MG63 (cell line): ENCODE results near the gene KISS1R. TPM values are rescaled to one million over a fixed set of nuclear protein-coding genes. Genes with fewer than 3 reads are reported as not detected.

Experiments used
- DNase-seq: peaks from one replicate; pipeline ENCODE4 v3.0.0-alpha.2; 2020
- H3K27me3 ChIP-seq: fragments of 250-450 bp; sonication (Bioruptor Pico); 2 replicates; pipeline ENCODE4 v1.5.1; 2020; ENCODE audit warnings: mild to moderate bottlenecking, moderate library complexity
- H3K36me3 ChIP-seq: fragments of 250-450 bp; sonication (Bioruptor Pico); 2 replicates; pipeline ENCODE4 v1.5.1; 2020; ENCODE audit warnings: mild to moderate bottlenecking, moderate library complexity
- H3K4me3 ChIP-seq: fragments of 250-450 bp; sonication (Bioruptor Pico); 2 replicates; pipeline ENCODE4 v1.5.1; 2020; ENCODE audit warnings: mild to moderate bottlenecking, moderate library complexity
- H3K9me3 ChIP-seq: fragments of 250-450 bp; sonication (Bioruptor Pico); 2 replicates; pipeline ENCODE4 v1.5.1; 2020; ENCODE audit warnings: mild to moderate bottlenecking, moderate library complexity
- total RNA-seq: library from RNA; depleted of rRNA; stranded (reverse); fragments of >200 nt; shearing (Covaris generic); gene quantifications from 2 replicates; pipeline ENCODE4 v1.2.3, GENCODE V29; 2014; ENCODE audit warnings: low replicate concordance

The KISS1R gene
- total RNA-seq, 1 experiment from 2014 or later, result not detected

GRCh38 chr19:904545-904944, 12.6 kb upstream of the KISS1R start:
- no peaks in the 10 kb centered on the region for H3K9me3 ChIP-seq
- H3K27me3 ChIP-seq, result no peaks in the 10 kb centered on the region
- no peak for DNase-seq
- H3K36me3 ChIP-seq, result no peaks in the 10 kb centered on the region
- no peak overlapping the region for H3K4me3 ChIP-seq

GRCh38 chr19:906480-906879, 10.7 kb upstream of the KISS1R start:
- Histone ChIP-seq H3K27me3 (no peaks in the 10 kb centered on the region), H3K4me3 (no peak overlapping the region), H3K9me3 (no peaks in the 10 kb centered on the region), H3K36me3 (0 out of 2 replicates have a peak, but pooled peaks cover 2% of the 10 kb centered on the region)
- no peak for DNase-seq

DNA sequence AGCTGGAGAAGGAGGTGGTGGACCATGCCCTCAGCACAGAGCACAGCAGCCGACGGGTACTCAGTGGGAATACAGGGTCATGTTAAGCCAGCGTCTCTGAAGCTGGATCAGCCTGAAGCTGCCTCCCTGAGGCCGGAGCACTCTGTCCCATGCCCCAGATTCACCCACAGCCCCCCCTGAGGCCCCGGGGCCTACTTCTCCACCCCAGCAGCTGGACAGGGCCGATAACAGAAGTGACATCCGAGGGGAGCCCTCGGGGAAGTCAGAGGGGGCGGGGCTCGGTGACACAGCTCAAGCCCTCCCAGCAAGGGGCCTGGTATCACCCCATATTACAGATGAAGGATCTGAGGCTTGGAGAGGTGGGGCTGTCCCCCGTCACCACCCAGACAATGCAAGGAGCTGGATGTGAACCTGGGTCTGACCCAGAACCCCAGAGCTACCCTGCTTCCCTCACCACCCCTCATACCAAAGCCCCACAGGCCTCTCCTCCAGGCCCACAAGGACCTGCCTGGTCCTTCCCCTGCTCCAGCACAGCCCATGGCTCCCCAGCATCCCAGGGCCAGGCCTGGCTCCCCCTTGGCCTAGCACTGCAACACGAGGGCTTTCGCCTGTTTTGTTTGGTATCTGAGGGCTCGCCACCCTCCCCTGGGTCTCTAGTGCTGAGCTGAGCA, 9.8 kb upstream of the KISS1R start:
- DNase-seq, result no peak
- Histone ChIP-seq H3K9me3 (no peaks in the 10 kb centered on the region), H3K27me3 (no peaks in the 10 kb centered on the region), H3K36me3 (0 out of 2 replicates have a peak, but pooled peaks cover 2% of the 10 kb centered on the region), H3K4me3 (no peak overlapping the region)

- Histone ChIP-seq H3K27me3 (no peaks in the 10 kb centered on the region), H3K4me3 (no peak overlapping the region), H3K9me3 (no peaks in the 10 kb centered on the region), H3K36me3 (0 out of 2 replicates have a peak, but pooled peaks cover 2% of the 10 kb centered on the region)
- no peak for DNase-seq
Measured at GRCh38 chr19:911197-912033, 5.7 kb upstream of the KISS1R start.

DNA sequence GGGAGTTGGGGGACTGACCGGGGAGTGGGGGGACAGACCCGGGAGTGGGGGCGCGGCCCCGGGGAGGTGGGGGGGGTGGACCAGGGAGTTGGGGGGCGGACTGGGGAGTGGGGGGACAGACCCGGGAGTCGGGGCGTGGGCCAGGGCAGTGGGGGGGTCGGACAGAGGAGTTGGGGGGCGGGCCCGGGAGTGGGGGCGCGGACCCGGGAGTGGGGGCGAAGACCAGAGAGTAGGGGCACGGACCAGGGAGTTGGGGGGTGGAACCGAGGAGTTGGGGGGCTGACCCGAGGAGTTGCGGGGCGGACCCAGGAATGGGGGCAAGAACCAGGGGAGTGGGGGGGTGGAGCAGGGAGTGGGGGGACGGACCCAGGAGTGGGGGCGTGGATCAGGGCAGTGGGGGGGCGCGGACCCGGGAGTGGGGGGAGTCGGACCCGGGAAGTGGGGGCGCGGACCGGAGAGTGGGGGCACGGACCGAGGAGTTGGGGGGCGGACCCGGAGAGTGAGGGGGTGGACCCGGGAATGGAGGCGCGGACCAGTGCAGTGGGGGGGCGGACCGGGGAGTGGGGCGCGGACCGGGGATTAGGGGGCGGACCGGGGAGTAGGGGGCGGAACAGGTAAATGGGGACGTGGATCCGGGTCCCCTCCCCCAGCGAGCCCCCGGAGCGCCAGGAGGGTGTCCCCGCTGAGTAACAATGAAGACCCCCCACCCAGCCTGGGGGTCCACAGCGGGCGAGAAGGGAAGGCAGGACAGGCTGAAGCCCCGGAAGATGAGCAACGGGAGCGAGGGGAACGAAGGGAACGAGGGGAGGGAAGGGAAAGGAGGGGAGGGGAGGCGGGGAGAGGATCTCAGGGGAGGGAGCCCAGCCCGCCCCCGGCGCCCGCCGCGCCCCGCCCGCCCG, 4.7 kb upstream of the KISS1R start:
- DNase-seq, result no peak
- no peaks in the 10 kb centered on the region for H3K9me3 ChIP-seq

DNA sequence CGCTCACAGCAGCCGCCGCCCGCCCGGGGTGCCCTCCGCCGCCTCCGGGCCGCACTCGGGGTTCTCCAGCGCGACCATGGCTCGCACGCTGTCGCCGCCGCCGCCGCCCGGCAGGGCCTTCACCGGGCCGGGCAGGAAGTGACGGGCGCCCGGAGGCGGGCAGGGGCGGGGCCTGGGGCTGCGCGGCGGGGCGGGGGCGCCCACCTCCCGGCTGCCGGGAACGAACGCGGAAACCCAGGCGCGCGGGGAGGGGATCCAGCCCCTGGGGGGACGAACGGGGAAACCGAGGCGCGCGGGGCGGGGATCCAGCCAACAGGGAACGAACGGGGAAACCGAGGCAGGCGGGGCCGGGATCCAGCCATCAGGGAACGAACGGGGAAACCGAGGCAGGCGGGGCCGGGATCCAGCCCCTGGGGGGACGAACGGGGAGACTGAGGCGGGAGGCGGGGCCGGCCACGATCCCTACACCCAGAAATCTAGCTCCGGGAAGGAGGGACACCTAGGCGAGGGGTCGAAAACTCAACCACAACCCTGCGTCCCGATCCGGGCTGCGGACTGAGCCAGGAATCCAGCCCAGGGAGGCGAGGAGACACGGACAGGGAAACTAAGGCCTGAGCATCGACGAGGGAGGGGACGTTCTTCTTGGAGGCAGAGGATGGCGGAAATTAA, 3.9 kb upstream of the KISS1R start, which contains the start of gene R3HDM4:
Gene R3HDM4 (minus strand): TSS at position 140 of the 669 bp plus-strand sequence. CDS start 62 bp downstream, at position 78.
- H3K4me3 ChIP-seq, result peak within 1 kb of the TSS; percentile 61
- H3K27me3 ChIP-seq, result no peaks in the 10 kb centered on the region
- DNase-seq, result peak; percentile 69
- 0 out of 2 replicates have a peak, but pooled peaks cover 2% of the 10 kb centered on the region for H3K36me3 ChIP-seq
- H3K9me3 ChIP-seq, result no peaks in the 10 kb centered on the region

More for the DNA sequence above, 4.7 kb upstream of the KISS1R start:
- Histone ChIP-seq H3K36me3 (0 out of 2 replicates have a peak, but pooled peaks cover 2% of the 10 kb centered on the region), H3K4me3 (peak overlapping the region; percentile 61), H3K27me3 (no peaks in the 10 kb centered on the region)

DNA sequence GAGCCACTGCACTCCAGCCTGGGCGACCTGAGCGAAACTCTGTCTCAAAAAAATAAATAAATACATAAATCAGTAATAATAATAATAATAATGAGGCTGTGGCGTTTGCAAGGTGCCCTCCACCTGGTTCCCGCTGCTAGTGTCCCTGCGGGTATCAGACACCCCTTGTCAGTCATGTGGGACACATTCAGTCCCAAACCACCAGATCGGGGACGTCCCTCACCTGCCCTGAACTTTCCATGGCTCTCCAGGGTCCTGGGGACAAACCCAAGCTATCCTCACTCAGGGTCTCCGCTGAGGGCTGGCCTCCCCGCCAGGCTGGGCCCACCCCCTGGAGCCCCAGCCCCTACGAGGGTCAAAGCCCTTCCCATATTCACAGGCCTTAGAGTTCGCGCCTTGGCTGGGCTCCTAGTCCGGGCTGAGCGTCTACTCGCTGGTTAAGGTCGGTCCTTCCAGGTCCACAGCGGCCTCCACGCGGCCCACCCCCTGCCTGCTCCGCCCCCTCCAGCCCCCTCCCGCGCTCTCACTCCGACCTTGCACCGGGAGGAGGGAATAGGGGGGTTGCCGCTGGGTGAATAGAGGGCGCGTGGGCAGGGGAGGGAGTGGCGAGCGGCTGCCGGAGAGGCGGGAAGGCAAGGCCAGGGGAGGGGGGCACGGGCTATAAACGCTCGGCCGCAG, 349 bp upstream of the KISS1R start:
- H3K9me3 ChIP-seq, result no peaks in the 10 kb centered on the region
- peaks cover 3% of the 10 kb centered on the region; the same call in 1 of the 2 replicates for H3K27me3 ChIP-seq
- DNase-seq, result no peak
- H3K36me3 ChIP-seq, result no peaks in the 10 kb centered on the region
- no peak overlapping the region for H3K4me3 ChIP-seq

DNA sequence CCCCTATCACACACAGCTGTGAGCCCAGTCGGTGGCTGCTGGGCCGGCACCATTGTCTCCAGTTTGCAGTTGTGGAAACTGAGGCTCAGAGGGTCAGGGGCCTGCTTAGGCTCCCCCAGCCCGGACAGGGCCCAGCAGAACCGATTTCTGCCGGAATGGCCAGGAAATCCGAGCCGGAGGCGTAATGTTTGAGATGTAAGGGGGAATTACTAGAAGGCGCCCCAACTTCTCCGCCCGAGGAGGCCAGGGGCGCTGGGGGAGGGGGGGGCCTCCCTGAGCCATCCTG, 962 bp downstream of the KISS1R start:
- no peak for DNase-seq
- Histone ChIP-seq H3K9me3 (no peaks in the 10 kb centered on the region), H3K36me3 (no peaks in the 10 kb centered on the region), H3K4me3 (no peak overlapping the region), H3K27me3 (peaks cover 3% of the 10 kb centered on the region; the same call in 1 of the 2 replicates)

- Histone ChIP-seq H3K36me3 (no peaks in the 10 kb centered on the region), H3K27me3 (peaks cover 3% of the 10 kb centered on the region; the same call in 1 of the 2 replicates), H3K9me3 (no peaks in the 10 kb centered on the region), H3K4me3 (no peak overlapping the region)
- DNase-seq, result no peak
Measured at GRCh38 chr19:918481-919198, 1.5 kb downstream of the KISS1R start.

- DNase-seq, result no peak
- Histone ChIP-seq H3K36me3 (no peaks in the 10 kb centered on the region), H3K9me3 (no peaks in the 10 kb centered on the region), H3K4me3 (no peak overlapping the region), H3K27me3 (peaks cover 3% of the 10 kb centered on the region; the same call in 1 of the 2 replicates)
Measured at GRCh38 chr19:919199-920050, 2.3 kb downstream of the KISS1R start.

DNA sequence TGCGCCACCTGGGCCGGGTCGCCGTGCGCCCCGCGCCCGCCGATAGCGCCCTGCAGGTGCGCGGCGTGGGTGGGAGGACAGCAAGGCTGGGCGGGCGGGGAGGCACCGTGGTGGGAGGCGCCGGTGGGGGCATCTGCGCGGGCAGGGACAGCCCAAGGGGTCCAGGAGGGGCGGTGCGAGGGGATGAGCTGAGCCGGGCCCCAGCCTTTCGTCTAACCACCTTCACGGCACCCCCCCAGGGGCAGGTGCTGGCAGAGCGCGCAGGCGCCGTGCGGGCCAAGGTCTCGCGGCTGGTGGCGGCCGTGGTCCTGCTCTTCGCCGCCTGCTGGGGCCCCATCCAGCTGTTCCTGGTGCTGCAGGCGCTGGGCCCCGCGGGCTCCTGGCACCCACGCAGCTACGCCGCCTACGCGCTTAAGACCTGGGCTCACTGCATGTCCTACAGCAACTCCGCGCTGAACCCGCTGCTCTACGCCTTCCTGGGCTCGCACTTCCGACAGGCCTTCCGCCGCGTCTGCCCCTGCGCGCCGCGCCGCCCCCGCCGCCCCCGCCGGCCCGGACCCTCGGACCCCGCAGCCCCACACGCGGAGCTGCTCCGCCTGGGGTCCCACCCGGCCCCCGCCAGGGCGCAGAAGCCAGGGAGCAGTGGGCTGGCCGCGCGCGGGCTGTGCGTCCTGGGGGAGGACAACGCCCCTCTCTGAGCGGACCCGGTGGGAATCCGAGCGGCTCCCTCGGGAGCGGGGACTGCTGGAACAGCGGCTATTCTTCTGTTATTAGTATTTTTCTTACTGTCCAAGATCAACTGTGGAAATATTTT, 3.1 kb downstream of the KISS1R start:
- H3K27me3 ChIP-seq, result peaks cover 3% of the 10 kb centered on the region; the same call in 1 of the 2 replicates
- no peak overlapping the region for H3K4me3 ChIP-seq
- no peaks in the 10 kb centered on the region for H3K9me3 ChIP-seq
- no peak for DNase-seq
- no peaks in the 10 kb centered on the region for H3K36me3 ChIP-seq

DNA sequence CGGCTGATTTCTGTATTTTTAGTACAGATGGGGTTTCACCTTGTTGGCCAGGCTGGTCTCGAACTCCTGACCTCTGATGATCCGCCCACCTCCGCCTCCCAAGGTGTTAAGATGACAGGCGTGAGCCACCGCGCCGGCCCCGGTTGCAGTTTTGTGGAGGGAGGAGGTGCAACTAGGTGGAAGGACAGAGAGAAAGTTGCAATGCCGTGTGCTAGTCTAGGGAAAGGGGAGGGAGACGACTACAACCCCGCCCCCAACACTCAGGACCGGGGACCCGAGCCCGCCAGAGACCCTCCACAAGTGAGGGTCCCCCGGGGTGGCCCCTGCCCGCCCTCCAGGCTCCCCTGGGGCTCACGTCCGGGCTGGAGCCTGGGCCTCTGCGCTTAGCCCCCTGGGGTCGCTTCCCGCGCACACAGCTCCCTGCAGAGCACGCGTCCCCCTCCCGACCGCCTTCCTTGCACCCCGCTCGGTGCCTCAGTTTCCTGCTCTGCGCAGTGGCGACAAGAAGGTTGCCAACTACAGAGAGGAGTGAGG, 7.5 kb downstream of the KISS1R start:
- H3K4me3 ChIP-seq, result peak overlapping the region; percentile 64
- no peaks in the 10 kb centered on the region for H3K9me3 ChIP-seq
- no peak for DNase-seq
- H3K27me3 ChIP-seq, result no peaks in the 10 kb centered on the region
- no peaks in the 10 kb centered on the region for H3K36me3 ChIP-seq

DNA sequence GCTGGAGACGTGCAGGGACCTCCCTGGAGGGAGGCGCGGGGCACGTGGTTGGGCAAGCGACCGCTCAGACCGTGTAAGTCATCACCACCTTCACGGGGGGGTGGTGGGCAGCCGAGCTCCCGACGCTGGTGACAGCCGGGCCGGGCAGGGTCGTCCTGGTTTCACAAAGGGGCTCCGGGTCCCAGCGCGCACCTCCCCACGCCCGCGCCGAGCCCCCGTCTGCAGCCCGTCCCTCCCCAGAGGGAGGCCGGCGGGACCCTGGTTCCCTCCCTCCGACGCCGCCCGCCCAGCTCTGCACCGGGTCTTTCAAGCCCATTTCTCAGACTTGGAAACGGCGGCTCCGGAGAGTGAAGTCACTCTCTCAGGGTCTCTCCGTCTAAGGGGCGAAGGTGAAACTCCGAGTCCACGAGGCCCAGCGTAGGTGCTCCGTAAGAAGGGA, 8.0 kb downstream of the KISS1R start:
- H3K9me3 ChIP-seq, result no peaks in the 10 kb centered on the region
- H3K4me3 ChIP-seq, result peak overlapping the region; percentile 64
- no peaks in the 10 kb centered on the region for H3K27me3 ChIP-seq
- H3K36me3 ChIP-seq, result no peaks in the 10 kb centered on the region
- peak; percentile 30 for DNase-seq
